GM20000 (cell line): ENCODE data around the gene DENND1A.

Experiments
- DNase-seq: peaks from one replicate; pipeline ENCODE4 v3.0.0; 2012; ENCODE audit warnings: low spot score
- CTCF ChIP-seq: IDR thresholded peaks from 2 replicates; pipeline ENCODE4 v1.5.1; 2012; ENCODE audit warnings: mild to moderate bottlenecking, control low read depth; ENCODE audit errors: extremely low read depth, missing control alignments

DENND1A gene

GRCh38 chr9:123368023-123368422, 561.9 kb downstream of the DENND1A start:
- DNase-seq = no peak
- no peak for TF ChIP-seq CTCF

GRCh38 chr9:123365881-123366528, 563.9 kb downstream of the DENND1A start:
- TF ChIP-seq CTCF = no peak
- DNase-seq = no peak

DNA sequence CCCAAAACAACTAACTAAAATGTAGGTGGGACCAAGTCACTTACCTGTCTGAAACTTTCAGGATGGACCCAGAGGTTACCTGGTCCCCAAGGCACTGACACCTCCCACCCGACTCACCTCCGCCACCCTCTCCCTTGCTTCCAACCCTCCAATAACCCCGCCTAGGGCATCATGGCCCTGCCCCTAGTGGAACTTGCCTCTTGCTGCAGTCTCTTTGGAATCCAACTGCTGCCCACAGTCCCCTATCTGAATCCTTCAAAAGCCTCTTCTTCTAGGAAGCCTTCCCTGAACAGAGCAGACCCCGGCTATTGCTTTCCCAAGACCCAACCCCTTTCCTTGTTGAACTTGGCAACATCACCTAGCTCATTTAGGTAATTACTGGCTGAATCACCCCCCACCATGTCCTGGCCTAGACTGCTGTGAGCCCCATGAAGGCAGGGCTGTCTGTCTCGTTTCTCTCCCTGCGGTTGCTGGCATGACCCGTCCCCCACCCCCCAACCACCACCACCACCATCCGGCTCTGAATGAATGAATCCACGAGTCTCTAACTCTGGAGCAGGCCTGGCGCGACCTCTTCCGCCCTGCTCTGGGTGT, 564.5 kb downstream of the DENND1A start:
- DNase-seq = no peak
- no peak for TF ChIP-seq CTCF

- TF ChIP-seq CTCF = no peak
- no peak for DNase-seq
Measured at GRCh38 chr9:123364241-123364824, 565.6 kb downstream of the DENND1A start.

- no peak for TF ChIP-seq CTCF
- no peak for DNase-seq
Measured at GRCh38 chr9:123362856-123363255, 567.1 kb downstream of the DENND1A start.

DNA sequence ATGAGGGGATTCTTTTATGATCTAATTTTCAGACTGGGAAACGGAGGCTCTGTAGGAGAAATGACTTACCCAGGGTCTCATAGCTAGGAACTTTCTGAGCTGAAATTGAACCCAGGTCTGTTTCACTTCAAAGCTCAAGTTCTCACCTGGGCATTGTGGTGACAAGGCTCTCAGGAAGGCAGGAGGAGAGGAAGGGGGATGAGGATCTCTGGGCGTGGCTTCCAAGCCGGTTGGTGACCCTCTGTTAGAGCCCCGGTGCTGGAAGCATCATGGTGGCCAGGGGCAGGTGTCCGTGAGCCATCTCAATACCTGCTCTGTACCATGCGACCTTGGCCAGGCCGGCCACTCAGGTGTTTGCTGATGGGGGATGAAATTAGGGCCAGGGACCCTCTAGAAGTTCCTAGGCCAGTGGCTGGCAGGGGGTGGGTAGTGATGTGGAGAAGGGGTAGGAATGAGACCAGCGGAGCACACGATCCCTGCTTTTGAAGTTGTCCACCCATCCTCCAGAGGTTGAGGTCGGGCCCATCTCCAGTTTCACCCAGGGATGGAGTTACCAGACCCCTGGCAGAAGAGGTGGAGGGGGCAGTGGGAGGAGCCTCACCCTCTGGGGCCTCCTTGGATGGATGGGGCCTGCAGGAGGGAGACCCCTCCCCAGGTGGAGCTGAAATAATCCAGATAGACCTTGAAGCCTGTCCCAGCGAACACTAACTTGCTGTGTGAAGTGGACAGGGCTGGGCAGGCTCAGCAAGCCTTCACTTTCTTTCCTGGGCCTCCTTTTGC, 568.0 kb downstream of the DENND1A start:
- DNase-seq = no peak
- TF ChIP-seq CTCF = no peak
